ENCODE measurements around the gene WDFY4. TPM values are rescaled to one million over a fixed set of nuclear protein-coding genes. Genes with fewer than 3 reads are reported as not detected.

The WDFY4 gene
- total and polyA plus RNA-seq, 2 experiments from 2014 or later, result 0.14 TPM; not detected in 1

DNA sequence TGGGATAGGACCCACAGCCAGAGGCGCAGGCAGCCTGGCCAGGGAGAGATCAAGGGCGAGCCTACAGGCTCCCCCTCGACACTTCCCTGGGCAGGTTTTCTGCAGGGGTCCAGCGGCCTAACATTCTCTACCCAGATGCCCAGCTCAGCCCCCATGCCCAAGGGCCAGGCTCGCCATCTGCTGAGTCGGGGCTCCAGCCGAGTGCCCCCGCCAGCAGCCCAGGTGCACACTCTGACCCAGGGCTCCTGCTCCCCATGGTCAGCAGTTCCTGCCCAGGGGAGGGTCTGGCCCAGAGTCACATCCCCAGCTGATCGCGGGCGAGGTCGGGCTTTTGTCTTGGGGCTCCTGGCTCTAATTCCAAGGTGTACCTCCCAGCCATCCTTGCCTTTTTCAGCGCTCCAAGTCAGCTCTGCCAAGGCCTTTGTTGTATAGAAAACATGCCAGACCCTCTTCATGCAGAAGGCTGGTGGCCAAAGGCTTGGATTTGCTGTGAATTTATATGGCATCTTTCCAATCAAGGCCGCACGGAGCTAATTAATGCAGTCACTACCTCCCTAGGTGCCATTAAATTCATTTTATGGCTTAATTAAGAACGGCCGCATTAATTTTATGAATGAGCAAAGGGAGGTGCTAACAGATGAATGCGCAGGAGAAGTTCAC, 134.3 kb downstream of the WDFY4 start (continued):
- TF ChIP-seq STAT1 (IDR thresholded peaks at IDR 0.05; ENCODE audit: unreplicated experiment) (no peak), NANOG (IDR thresholded peaks at IDR 0.05; ENCODE audit: borderline replicate concordance) (no peak), POLR2AphosphoS5 (IDR thresholded peaks at IDR 0.05; ENCODE audit: low read depth) (no peak), EZH2 (IDR thresholded peaks at IDR 0.05; ENCODE audit: low read depth, unreplicated experiment) (no peak)
- TF ChIP-seq, protein P1, sequence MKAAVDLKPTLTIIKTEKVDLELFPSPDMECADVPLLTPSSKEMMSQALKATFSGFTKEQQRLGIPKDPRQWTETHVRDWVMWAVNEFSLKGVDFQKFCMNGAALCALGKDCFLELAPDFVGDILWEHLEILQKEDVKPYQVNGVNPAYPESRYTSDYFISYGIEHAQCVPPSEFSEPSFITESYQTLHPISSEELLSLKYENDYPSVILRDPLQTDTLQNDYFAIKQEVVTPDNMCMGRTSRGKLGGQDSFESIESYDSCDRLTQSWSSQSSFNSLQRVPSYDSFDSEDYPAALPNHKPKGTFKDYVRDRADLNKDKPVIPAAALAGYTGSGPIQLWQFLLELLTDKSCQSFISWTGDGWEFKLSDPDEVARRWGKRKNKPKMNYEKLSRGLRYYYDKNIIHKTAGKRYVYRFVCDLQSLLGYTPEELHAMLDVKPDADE (IDR thresholded peaks at IDR 0.05), result no peak
- TF ChIP-seq, protein P2, sequence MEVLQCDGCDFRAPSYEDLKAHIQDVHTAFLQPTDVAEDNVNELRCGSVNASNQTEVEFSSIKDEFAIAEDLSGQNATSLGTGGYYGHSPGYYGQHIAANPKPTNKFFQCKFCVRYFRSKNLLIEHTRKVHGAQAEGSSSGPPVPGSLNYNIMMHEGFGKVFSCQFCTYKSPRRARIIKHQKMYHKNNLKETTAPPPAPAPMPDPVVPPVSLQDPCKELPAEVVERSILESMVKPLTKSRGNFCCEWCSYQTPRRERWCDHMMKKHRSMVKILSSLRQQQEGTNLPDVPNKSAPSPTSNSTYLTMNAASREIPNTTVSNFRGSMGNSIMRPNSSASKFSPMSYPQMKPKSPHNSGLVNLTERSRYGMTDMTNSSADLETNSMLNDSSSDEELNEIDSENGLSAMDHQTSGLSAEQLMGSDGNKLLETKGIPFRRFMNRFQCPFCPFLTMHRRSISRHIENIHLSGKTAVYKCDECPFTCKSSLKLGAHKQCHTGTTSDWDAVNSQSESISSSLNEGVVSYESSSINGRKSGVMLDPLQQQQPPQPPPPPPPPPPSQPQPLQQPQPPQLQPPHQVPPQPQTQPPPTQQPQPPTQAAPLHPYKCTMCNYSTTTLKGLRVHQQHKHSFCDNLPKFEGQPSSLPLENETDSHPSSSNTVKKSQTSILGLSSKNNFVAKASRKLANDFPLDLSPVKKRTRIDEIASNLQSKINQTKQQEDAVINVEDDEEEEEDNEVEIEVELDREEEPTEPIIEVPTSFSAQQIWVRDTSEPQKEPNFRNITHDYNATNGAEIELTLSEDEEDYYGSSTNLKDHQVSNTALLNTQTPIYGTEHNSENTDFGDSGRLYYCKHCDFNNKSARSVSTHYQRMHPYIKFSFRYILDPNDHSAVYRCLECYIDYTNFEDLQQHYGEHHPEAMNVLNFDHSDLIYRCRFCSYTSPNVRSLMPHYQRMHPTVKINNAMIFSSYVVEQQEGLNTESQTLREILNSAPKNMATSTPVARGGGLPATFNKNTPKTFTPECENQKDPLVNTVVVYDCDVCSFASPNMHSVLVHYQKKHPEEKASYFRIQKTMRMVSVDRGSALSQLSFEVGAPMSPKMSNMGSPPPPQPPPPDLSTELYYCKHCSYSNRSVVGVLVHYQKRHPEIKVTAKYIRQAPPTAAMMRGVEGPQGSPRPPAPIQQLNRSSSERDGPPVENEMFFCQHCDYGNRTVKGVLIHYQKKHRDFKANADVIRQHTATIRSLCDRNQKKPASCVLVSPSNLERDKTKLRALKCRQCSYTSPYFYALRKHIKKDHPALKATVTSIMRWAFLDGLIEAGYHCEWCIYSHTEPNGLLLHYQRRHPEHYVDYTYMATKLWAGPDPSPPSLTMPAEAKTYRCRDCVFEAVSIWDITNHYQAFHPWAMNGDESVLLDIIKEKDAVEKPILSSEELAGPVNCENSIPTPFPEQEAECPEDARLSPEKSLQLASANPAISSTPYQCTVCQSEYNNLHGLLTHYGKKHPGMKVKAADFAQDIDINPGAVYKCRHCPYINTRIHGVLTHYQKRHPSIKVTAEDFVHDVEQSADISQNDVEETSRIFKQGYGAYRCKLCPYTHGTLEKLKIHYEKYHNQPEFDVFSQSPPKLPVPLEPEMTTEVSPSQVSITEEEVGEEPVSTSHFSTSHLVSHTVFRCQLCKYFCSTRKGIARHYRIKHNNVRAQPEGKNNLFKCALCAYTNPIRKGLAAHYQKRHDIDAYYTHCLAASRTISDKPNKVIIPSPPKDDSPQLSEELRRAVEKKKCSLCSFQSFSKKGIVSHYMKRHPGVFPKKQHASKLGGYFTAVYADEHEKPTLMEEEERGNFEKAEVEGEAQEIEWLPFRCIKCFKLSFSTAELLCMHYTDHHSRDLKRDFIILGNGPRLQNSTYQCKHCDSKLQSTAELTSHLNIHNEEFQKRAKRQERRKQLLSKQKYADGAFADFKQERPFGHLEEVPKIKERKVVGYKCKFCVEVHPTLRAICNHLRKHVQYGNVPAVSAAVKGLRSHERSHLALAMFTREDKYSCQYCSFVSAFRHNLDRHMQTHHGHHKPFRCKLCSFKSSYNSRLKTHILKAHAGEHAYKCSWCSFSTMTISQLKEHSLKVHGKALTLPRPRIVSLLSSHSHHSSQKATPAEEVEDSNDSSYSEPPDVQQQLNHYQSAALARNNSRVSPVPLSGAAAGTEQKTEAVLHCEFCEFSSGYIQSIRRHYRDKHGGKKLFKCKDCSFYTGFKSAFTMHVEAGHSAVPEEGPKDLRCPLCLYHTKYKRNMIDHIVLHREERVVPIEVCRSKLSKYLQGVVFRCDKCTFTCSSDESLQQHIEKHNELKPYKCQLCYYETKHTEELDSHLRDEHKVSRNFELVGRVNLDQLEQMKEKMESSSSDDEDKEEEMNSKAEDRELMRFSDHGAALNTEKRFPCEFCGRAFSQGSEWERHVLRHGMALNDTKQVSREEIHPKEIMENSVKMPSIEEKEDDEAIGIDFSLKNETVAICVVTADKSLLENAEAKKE (CRISPR knock-in tag; IDR thresholded peaks at IDR 0.05), result no peak

DNA sequence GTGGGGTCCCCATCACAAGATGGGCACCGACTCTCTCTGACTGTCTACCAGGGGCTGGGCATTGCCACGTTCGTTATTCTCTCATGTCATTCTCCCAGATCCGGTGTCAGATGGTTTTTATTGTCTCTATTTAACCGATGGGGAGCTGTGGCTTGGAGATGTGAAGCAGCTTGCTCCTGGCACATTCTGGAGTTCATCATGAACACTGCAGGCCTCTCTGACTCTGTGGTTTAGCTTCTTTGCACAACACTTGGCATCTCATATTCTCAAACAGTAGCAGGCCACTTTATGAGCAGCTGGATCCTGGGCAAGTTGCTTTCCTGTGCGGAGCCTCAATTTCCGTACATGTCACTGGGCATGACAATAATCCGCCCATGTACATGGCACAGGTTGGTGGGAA, 135.1 kb downstream of the WDFY4 start:
- Histone ChIP-seq H3K36me3 (ENCODE audit: insufficient read depth) (no peaks in the 10 kb centered on the region), H3K4me1 (ENCODE audit: insufficient read depth) (no peaks in the 10 kb centered on the region), H4K20me1 (replicated peaks; ENCODE audit: insufficient read depth) (no peaks in the 10 kb centered on the region), H3K27me3 (ENCODE audit: insufficient read depth) (peaks cover 22% of the 10 kb centered on the region), H3K9me2 (ENCODE audit: insufficient read depth) (peaks cover 3% of the 10 kb centered on the region; the same call in 1 of the 2 replicates), H3K27ac (ENCODE audit: low read depth) (no peak overlapping the region), H3F3A (replicated peaks; ENCODE audit: low read depth) (no peaks in the 10 kb centered on the region), H2AFZ (no peak overlapping the region), H3K4me2 (no peak overlapping the region), H3K4me3 (no peak overlapping the region), H3K79me2 (replicated peaks; ENCODE audit: insufficient read depth) (no peaks in the 10 kb centered on the region)
- peaks cover 5% of the 10 kb centered on the region; the same call in 2 of the 3 replicates for H3K4me1 Mint-ChIP-seq
- no peak for DNase-seq (ENCODE audit: low spot score)
- no peak overlapping the region for H3K27ac Mint-ChIP-seq
- peaks cover 1% of the 10 kb centered on the region for H3K27me3 Mint-ChIP-seq (ENCODE audit: insufficient read depth, low read depth, poor library complexity)
- no peak overlapping the region for H3K4me3 Mint-ChIP-seq
- ATAC-seq, result no peak
- no peaks in the 10 kb centered on the region for H3K9me3 Mint-ChIP-seq
- H3K36me3 Mint-ChIP-seq (ENCODE audit: low read depth), result no peaks in the 10 kb centered on the region
- TF ChIP-seq POLR2AphosphoS5 (IDR thresholded peaks at IDR 0.05; ENCODE audit: low read depth) (no peak), EZH2phosphoT487 (IDR thresholded peaks at IDR 0.05; ENCODE audit: unreplicated experiment) (no peak), CREB1 (CRISPR knock-in tag; IDR thresholded peaks at IDR 0.05; ENCODE audit: low read depth) (no peak), JUNB (IDR thresholded peaks at IDR 0.05; ENCODE audit: unreplicated experiment) (no peak), EZH2 (IDR thresholded peaks at IDR 0.05; ENCODE audit: low read depth, unreplicated experiment) (no peak), ZNF114 (CRISPR knock-in tag; IDR thresholded peaks at IDR 0.05) (no peak), NANOG (IDR thresholded peaks at IDR 0.05; ENCODE audit: borderline replicate concordance) (no peak)
- TF ChIP-seq, protein P3, sequence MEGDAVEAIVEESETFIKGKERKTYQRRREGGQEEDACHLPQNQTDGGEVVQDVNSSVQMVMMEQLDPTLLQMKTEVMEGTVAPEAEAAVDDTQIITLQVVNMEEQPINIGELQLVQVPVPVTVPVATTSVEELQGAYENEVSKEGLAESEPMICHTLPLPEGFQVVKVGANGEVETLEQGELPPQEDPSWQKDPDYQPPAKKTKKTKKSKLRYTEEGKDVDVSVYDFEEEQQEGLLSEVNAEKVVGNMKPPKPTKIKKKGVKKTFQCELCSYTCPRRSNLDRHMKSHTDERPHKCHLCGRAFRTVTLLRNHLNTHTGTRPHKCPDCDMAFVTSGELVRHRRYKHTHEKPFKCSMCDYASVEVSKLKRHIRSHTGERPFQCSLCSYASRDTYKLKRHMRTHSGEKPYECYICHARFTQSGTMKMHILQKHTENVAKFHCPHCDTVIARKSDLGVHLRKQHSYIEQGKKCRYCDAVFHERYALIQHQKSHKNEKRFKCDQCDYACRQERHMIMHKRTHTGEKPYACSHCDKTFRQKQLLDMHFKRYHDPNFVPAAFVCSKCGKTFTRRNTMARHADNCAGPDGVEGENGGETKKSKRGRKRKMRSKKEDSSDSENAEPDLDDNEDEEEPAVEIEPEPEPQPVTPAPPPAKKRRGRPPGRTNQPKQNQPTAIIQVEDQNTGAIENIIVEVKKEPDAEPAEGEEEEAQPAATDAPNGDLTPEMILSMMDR (conservative IDR thresholded peaks at IDR 0.05; ENCODE audit: low read depth in 2 of 2), result no peak
- TF ChIP-seq, protein P4, sequence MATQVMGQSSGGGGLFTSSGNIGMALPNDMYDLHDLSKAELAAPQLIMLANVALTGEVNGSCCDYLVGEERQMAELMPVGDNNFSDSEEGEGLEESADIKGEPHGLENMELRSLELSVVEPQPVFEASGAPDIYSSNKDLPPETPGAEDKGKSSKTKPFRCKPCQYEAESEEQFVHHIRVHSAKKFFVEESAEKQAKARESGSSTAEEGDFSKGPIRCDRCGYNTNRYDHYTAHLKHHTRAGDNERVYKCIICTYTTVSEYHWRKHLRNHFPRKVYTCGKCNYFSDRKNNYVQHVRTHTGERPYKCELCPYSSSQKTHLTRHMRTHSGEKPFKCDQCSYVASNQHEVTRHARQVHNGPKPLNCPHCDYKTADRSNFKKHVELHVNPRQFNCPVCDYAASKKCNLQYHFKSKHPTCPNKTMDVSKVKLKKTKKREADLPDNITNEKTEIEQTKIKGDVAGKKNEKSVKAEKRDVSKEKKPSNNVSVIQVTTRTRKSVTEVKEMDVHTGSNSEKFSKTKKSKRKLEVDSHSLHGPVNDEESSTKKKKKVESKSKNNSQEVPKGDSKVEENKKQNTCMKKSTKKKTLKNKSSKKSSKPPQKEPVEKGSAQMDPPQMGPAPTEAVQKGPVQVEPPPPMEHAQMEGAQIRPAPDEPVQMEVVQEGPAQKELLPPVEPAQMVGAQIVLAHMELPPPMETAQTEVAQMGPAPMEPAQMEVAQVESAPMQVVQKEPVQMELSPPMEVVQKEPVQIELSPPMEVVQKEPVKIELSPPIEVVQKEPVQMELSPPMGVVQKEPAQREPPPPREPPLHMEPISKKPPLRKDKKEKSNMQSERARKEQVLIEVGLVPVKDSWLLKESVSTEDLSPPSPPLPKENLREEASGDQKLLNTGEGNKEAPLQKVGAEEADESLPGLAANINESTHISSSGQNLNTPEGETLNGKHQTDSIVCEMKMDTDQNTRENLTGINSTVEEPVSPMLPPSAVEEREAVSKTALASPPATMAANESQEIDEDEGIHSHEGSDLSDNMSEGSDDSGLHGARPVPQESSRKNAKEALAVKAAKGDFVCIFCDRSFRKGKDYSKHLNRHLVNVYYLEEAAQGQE (IDR thresholded peaks at IDR 0.05; ENCODE audit: unreplicated experiment), result no peak
